H1 (cell line): ENCODE data around the gene IFNK. TPM values are rescaled to one million over a fixed set of nuclear protein-coding genes. Genes with fewer than 3 reads are reported as not detected.

Experiments
- CTCF ChIA-PET: fragments of 300-600 bp; sonication (Branson Sonifier 250); formaldehyde crosslinking; loops from one replicate; lab custom pipeline; 2021; ENCODE audit not compliant: partially characterized antibody; lab: Charles Lee
- POLR2A ChIA-PET: fragments of 300-600 bp; sonication (Branson Sonifier 250); formaldehyde crosslinking; loops from one replicate; lab custom pipeline; 2021; ENCODE audit warnings: inconsistent platforms; ENCODE audit not compliant: partially characterized antibody; lab: Charles Lee
- DNase-seq, 2 experiments: peaks; one replicate each; pipeline versions ENCODE4 v3.0.0 to v3.0.0-alpha.2; 2010 to 2022; ENCODE audit warnings: low spot score in 2 of 2, low read depth in 1 of 2, mixed read lengths in 1 of 2
- FAIRE-seq: peaks from 2 replicates; lab custom pipeline; 2011; peaks lifted over from hg19 to GRCh38; lab: Jason Lieb, UNC
- H2AFZ ChIP-seq: 2 replicates; pipeline ENCODE4 v1.8.1; 2012; ENCODE audit warnings: low read length, inconsistent platforms
- H2AK5ac ChIP-seq: 2 replicates; pipeline ENCODE4 v1.6.1; 2013; ENCODE audit warnings: low read depth, low read length
- H2BK120ac ChIP-seq: replicated peaks from 2 replicates; pipeline ENCODE3; 2013; ENCODE audit warnings: low read depth, low read length, inconsistent platforms
- H2BK12ac ChIP-seq: 2 replicates; pipeline ENCODE4 v1.6.1; 2013; ENCODE audit warnings: low read depth, low read length
- H2BK15ac ChIP-seq: 2 replicates; pipeline ENCODE4 v1.6.1; 2013; ENCODE audit warnings: low read length
- H2BK20ac ChIP-seq: 2 replicates; pipeline ENCODE4 v1.6.1; 2013; ENCODE audit warnings: low read length
- H2BK5ac ChIP-seq: 2 replicates; pipeline ENCODE4 v1.6.1; 2013; ENCODE audit warnings: low read depth, low read length
- H3K14ac ChIP-seq: 2 replicates; pipeline ENCODE4 v1.6.1; 2013; ENCODE audit warnings: inconsistent platforms; ENCODE audit not compliant: insufficient read length
- H3K18ac ChIP-seq: 2 replicates; pipeline ENCODE4 v1.6.1; 2013; ENCODE audit warnings: low read length; ENCODE audit errors: extremely low read depth
- H3K23ac ChIP-seq: 2 replicates; pipeline ENCODE4 v1.6.1; 2013; ENCODE audit warnings: inconsistent platforms; ENCODE audit not compliant: insufficient read length
- H3K23me2 ChIP-seq: 2 replicates; pipeline ENCODE4 v1.6.1; 2013; ENCODE audit warnings: low read depth, low read length
- H3K27ac ChIP-seq: 2 replicates; pipeline ENCODE4 v1.6.1; 2011; ENCODE audit warnings: low read depth, low read length, inconsistent platforms
- H3K27me3 ChIP-seq, 4 experiments: replicated peaks in 1 of 4; 1 replicate in 1 of 4; 2 replicates in 3 of 4; pipeline versions ENCODE4 v1.6.1 to v1.8.1; 2011 to 2013; ENCODE audit warnings: low read length in 3 of 4, mild to moderate bottlenecking in 3 of 4, inconsistent platforms in 2 of 4, mixed read lengths in 2 of 4, moderate library complexity in 1 of 4; ENCODE audit not compliant: control insufficient read depth in 3 of 4, insufficient read depth in 3 of 4; ENCODE audit errors: extremely low read depth in 1 of 4
- H3K36me3 ChIP-seq, 4 experiments: 2 replicates each; pipeline versions ENCODE4 v1.6.1 to v1.8.1; 2011 to 2013; ENCODE audit warnings: mild to moderate bottlenecking in 4 of 4, low read length in 3 of 4, moderate library complexity in 2 of 4, control low read depth in 1 of 4, inconsistent platforms in 1 of 4; ENCODE audit not compliant: insufficient read depth in 4 of 4, control insufficient read depth in 2 of 4
- H3K4ac ChIP-seq: replicated peaks from 2 replicates; pipeline ENCODE3; 2013; ENCODE audit warnings: low read length, low read depth, mixed read lengths, inconsistent platforms; ENCODE audit not compliant: insufficient read length
- H3K4me1 ChIP-seq, 4 experiments: replicated peaks in 1 of 4; 1 replicate in 1 of 4; 2 replicates in 3 of 4; pipeline versions ENCODE4 v1.6.1 to v1.8.1; 2011 to 2013; ENCODE audit warnings: low read length in 3 of 4, inconsistent platforms in 2 of 4, mixed read lengths in 1 of 4; ENCODE audit not compliant: insufficient read depth in 4 of 4, control insufficient read depth in 3 of 4
- H3K4me2 ChIP-seq, 2 experiments: 2 replicates each; pipeline versions ENCODE4 v1.6.1 to v1.8.1; 2011 to 2013; ENCODE audit warnings: low read depth in 2 of 2, low read length in 2 of 2, control low read depth in 1 of 2, inconsistent platforms in 1 of 2, mild to moderate bottlenecking in 1 of 2; ENCODE audit not compliant: insufficient read depth in 1 of 2
- H3K4me3 ChIP-seq, 4 experiments: fragments of 200-600, 300-600 bp in 1 of 4; sonication (generic), shearing (Covaris generic), sonication (Bioruptor Twin) in 1 of 4; 2 replicates each; pipeline versions ENCODE4 v1.5.1 to v1.8.1; 2011 to 2016; ENCODE audit warnings: low read length in 4 of 4, low read depth in 3 of 4, control low read depth in 2 of 4, inconsistent platforms in 2 of 4, mild to moderate bottlenecking in 2 of 4, mixed read lengths in 1 of 4, moderate library complexity in 1 of 4; ENCODE audit not compliant: insufficient read depth in 2 of 4; ENCODE audit errors: extremely low read depth in 1 of 4
- H3K56ac ChIP-seq: replicated peaks from 2 replicates; pipeline ENCODE3; 2013; ENCODE audit warnings: low read depth, mild to moderate bottlenecking, mixed read lengths, low read length, inconsistent platforms; ENCODE audit not compliant: insufficient read length
- H3K79me1 ChIP-seq: 2 replicates; pipeline ENCODE4 v1.6.1; 2013; ENCODE audit warnings: low read depth, low read length, control low read depth
- H3K79me2 ChIP-seq, 2 experiments: 2 replicates each; pipeline versions ENCODE4 v1.6.1 to v1.8.1; 2012 to 2013; ENCODE audit warnings: low read length in 2 of 2, mild to moderate bottlenecking in 2 of 2, inconsistent platforms in 1 of 2; ENCODE audit not compliant: insufficient read depth in 2 of 2, control insufficient read depth in 1 of 2
- H3K9ac ChIP-seq, 4 experiments: replicated peaks in 1 of 4; 1 replicate in 1 of 4; 2 replicates in 3 of 4; pipeline versions ENCODE4 v1.6.1 to v1.8.1; 2011 to 2013; ENCODE audit warnings: low read depth in 3 of 4, low read length in 3 of 4, control low read depth in 2 of 4, mild to moderate bottlenecking in 2 of 4, moderate library complexity in 2 of 4, inconsistent platforms in 1 of 4; ENCODE audit errors: extremely low read depth in 1 of 4
- H3K9me3 ChIP-seq, 2 experiments: 2 replicates each; pipeline versions ENCODE4 v1.6.1 to v1.8.1; 2012 to 2013; ENCODE audit warnings: mild to moderate bottlenecking in 2 of 2, moderate library complexity in 2 of 2, control low read depth in 1 of 2, inconsistent platforms in 1 of 2, low read depth in 1 of 2, low read length in 1 of 2, mixed read lengths in 1 of 2; ENCODE audit not compliant: insufficient read depth in 2 of 2
- H4K20me1 ChIP-seq, 2 experiments: replicated peaks in 1 of 2; 2 replicates each; pipeline versions ENCODE3 to v1.8.1; 2011 to 2013; ENCODE audit warnings: inconsistent platforms in 2 of 2, low read length in 2 of 2, mild to moderate bottlenecking in 1 of 2; ENCODE audit not compliant: insufficient read depth in 2 of 2, control insufficient read depth in 1 of 2
- H4K5ac ChIP-seq: 2 replicates; pipeline ENCODE4 v1.6.1; 2013; ENCODE audit warnings: low read length, low read depth, mixed read lengths, inconsistent platforms; ENCODE audit not compliant: insufficient read length
- H4K8ac ChIP-seq: 2 replicates; pipeline ENCODE4 v1.8.0; 2013; ENCODE audit warnings: mild to moderate bottlenecking, moderate library complexity, low read length, inconsistent platforms; ENCODE audit not compliant: insufficient read depth; ENCODE audit errors: extremely low read depth
- H4K91ac ChIP-seq: replicated peaks from 2 replicates; pipeline ENCODE3; 2013; ENCODE audit warnings: low read length, mixed read lengths, inconsistent platforms; ENCODE audit not compliant: insufficient read length
- POU5F1 ChIP-seq: IDR thresholded peaks from 2 replicates; pipeline ENCODE4 v1.6.1; 2011; ENCODE audit warnings: low read depth, mild to moderate bottlenecking, low read length, moderate library complexity
- SP1 ChIP-seq: IDR thresholded peaks from 2 replicates; pipeline ENCODE4 v1.6.1; 2011; ENCODE audit warnings: low read depth, low read length
- WGBS, 2 experiments: shearing (Covaris generic) in 1 of 2; methylation state at CpG; one replicate each; pipeline versions ENCODE4 v1.1.6 to v1.1.7; 2013 to 2015; ENCODE audit warnings: low lambda C conversion rate in 2 of 2, mixed read lengths in 2 of 2, inconsistent platforms in 1 of 2, low coverage in 1 of 2, missing lambda C conversion rate in 1 of 2; ENCODE audit not compliant: insufficient replicate concordance in 2 of 2, insufficient coverage in 1 of 2, insufficient read length in 1 of 2; ENCODE audit errors: extremely low coverage in 1 of 2, missing lambda C conversion rate in 1 of 2; 5-methylcytosine and 5-hydroxymethylcytosine counted together
- polyA plus RNA-seq, 7 experiments: library from polyadenylated mRNA; depleted of rRNA in 3 of 7; stranded (reverse) in 5 of 7; unstranded in 2 of 7; fragments of >200 nt in 5 of 7; fragments of 200-250 nt in 2 of 7; gene quantifications; 1 replicate in 5 of 7; 2 replicates in 1 of 7; 4 replicates in 1 of 7; pipeline versions ENCODE4 v1.2.1 to v1.2.3, GENCODE V29; 2011 to 2013; ENCODE audit warnings: missing spikeins in 2 of 7, mixed read lengths in 2 of 7
- total RNA-seq: library from RNA; stranded (reverse); fragmentation: NEBNext Ultra II Directional; extraction: Animal tissue kit (Norgen Biotek cat#: 25700); gene quantifications from 2 replicates; pipeline ENCODE4 v1.2.1, GENCODE V29; 2021
- TF ChIP-seq, protein P1 (sequence below), 3 experiments: IDR thresholded peaks; 1 replicate in 2 of 3; 2 replicates in 1 of 3; pipeline versions ENCODE4 v1.5.1 to v1.6.1; 2011; ENCODE audit warnings: low read length in 3 of 3, mild to moderate bottlenecking in 3 of 3, inconsistent platforms in 2 of 3, low read depth in 1 of 3, moderate library complexity in 1 of 3; ENCODE audit not compliant: insufficient read depth in 1 of 3; ENCODE audit errors: control extremely low read depth in 1 of 3

Gene IFNK
- total and polyA plus RNA-seq, 2 of the 8 experiments (the other 6 are each of a cell fraction or from before 2014, with no cell fraction given) = not detected

GRCh38 chr9:27564670-27565069 lies 40.6 kb downstream of the IFNK start:
- ChIA-PET CTCF (no interaction called here), POLR2A (no interaction called here)
- no peak overlapping the region for H2BK5ac ChIP-seq
- H3K79me1 ChIP-seq = no peaks in the 10 kb centered on the region
- H3K4me2 ChIP-seq = no peak overlapping the region
- no peak overlapping the region for H2BK12ac ChIP-seq
- no peak overlapping the region for H3K23ac ChIP-seq
- H3K4ac ChIP-seq = no peak overlapping the region
- no peak overlapping the region for H4K5ac ChIP-seq
- DNase-seq (no peak), FAIRE-seq (no peak)
- no peak overlapping the region for H3K14ac ChIP-seq
- no peak overlapping the region for H2AFZ ChIP-seq
- WGBS, 2 experiments = 92% methylated on average over 1 of the region's 1 CpG; no CpG with 5 or more reads in 1 of the 2 experiments
- H2BK20ac ChIP-seq = no peak overlapping the region
- H3K79me2 ChIP-seq = peaks cover 0 to 22% of the 10 kb centered on the region in 2 experiments; a peak in 2 of 4 replicates
- H3K27me3 ChIP-seq = no peaks in the 10 kb centered on the region
- no peak overlapping the region for H3K27ac ChIP-seq
- H4K20me1 ChIP-seq = peaks cover 0 to 2% of the 10 kb centered on the region in 2 experiments
- no peak overlapping the region for H2AK5ac ChIP-seq
- peaks cover 0 to 47% (median 8%) of the 10 kb centered on the region in 4 experiments; a peak in 3 of 8 replicates for H3K36me3 ChIP-seq
- H3K23me2 ChIP-seq = no peaks in the 10 kb centered on the region
- H4K8ac ChIP-seq = no peak overlapping the region
- H2BK15ac ChIP-seq = no peak overlapping the region
- no peak overlapping the region for H2BK120ac ChIP-seq
- no peak overlapping the region for H3K4me3 ChIP-seq
- no peak overlapping the region for H4K91ac ChIP-seq
- H3K56ac ChIP-seq = no peak overlapping the region
- H3K4me1 ChIP-seq = no peaks in the 10 kb centered on the region
- no peaks in the 10 kb centered on the region for H3K9me3 ChIP-seq
- H3K18ac ChIP-seq = no peak overlapping the region
- H3K9ac ChIP-seq = no peak overlapping the region
- TF ChIP-seq, protein P1, sequence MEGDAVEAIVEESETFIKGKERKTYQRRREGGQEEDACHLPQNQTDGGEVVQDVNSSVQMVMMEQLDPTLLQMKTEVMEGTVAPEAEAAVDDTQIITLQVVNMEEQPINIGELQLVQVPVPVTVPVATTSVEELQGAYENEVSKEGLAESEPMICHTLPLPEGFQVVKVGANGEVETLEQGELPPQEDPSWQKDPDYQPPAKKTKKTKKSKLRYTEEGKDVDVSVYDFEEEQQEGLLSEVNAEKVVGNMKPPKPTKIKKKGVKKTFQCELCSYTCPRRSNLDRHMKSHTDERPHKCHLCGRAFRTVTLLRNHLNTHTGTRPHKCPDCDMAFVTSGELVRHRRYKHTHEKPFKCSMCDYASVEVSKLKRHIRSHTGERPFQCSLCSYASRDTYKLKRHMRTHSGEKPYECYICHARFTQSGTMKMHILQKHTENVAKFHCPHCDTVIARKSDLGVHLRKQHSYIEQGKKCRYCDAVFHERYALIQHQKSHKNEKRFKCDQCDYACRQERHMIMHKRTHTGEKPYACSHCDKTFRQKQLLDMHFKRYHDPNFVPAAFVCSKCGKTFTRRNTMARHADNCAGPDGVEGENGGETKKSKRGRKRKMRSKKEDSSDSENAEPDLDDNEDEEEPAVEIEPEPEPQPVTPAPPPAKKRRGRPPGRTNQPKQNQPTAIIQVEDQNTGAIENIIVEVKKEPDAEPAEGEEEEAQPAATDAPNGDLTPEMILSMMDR (IDR thresholded peaks at IDR 0.05; ENCODE audit: control extremely low read depth in 1 of 3, insufficient read depth in 1 of 3, low read depth in 1 of 3, low read length in 3 of 3) = no peak
- TF ChIP-seq SP1 (no peak), POU5F1 (no peak)
